Hepatocyte (in vitro differentiated cells): Measurements from ENCODE around the gene CHMP1B. TPM values are rescaled to one million over a fixed set of nuclear protein-coding genes. Genes with fewer than 3 reads are reported as not detected.

ENCODE experiments used
- DNase-seq: peaks from one replicate; pipeline ENCODE4 v3.0.0-alpha.2; 2016; ENCODE audit warnings: low spot score
- H2AFZ ChIP-seq: fragments of 200-600 bp; sonication (generic); 2 replicates; pipeline ENCODE4 v1.6.0; 2016; ENCODE audit warnings: antibody characterized with exemption, mild to moderate bottlenecking
- H3K27ac ChIP-seq: fragments of 200-600 bp; sonication (generic); 2 replicates; pipeline ENCODE4 v1.5.1; 2016; ENCODE audit warnings: mild to moderate bottlenecking
- H3K27me3 ChIP-seq: fragments of 200-600 bp; sonication (generic); 2 replicates; pipeline ENCODE4 v1.6.1; 2016
- H3K36me3 ChIP-seq: fragments of 200-600 bp; sonication (generic); replicated peaks from 2 replicates; pipeline ENCODE4 v1.5.1; 2016; ENCODE audit warnings: low read depth; ENCODE audit not compliant: insufficient read depth
- H3K4me1 ChIP-seq: fragments of 200-600 bp; sonication (generic); 2 replicates; pipeline ENCODE4 v1.5.1; 2016; ENCODE audit warnings: mild to moderate bottlenecking, moderate library complexity; ENCODE audit not compliant: insufficient read depth
- H3K4me2 ChIP-seq: fragments of 200-600 bp; sonication (generic); 2 replicates; pipeline ENCODE4 v1.6.0; 2016
- H3K4me3 ChIP-seq: fragments of 200-600 bp; sonication (generic); 2 replicates; pipeline ENCODE4 v1.5.1; 2016; ENCODE audit warnings: mild to moderate bottlenecking
- H3K79me2 ChIP-seq: fragments of 200-600 bp; sonication (generic); 2 replicates; pipeline ENCODE4 v1.6.0; 2017; ENCODE audit warnings: mild to moderate bottlenecking
- H3K9me2 ChIP-seq: fragments of 200-600 bp; sonication (generic); replicated peaks from 2 replicates; pipeline ENCODE4 v1.6.0; 2017; ENCODE audit warnings: mild to moderate bottlenecking; ENCODE audit not compliant: insufficient read depth
- H3K9me3 ChIP-seq: fragments of 200-600 bp; sonication (generic); 2 replicates; pipeline ENCODE4 v1.5.1; 2016; ENCODE audit warnings: low read depth, mild to moderate bottlenecking
- H4K20me1 ChIP-seq: fragments of 200-600 bp; sonication (generic); 2 replicates; pipeline ENCODE4 v1.6.0; 2016; ENCODE audit warnings: mild to moderate bottlenecking; ENCODE audit not compliant: insufficient read depth, poor library complexity, severe bottlenecking
- CTCF ChIP-seq: fragments of 200-600 bp; sonication (generic); IDR thresholded peaks from 2 replicates; pipeline ENCODE4 v1.5.1; 2016; ENCODE audit warnings: antibody characterized with exemption, mild to moderate bottlenecking; ENCODE audit not compliant: poor library complexity
- EZH2 ChIP-seq: fragments of 200-600 bp; sonication (generic); IDR thresholded peaks from 2 replicates; pipeline ENCODE4 v1.6.1; 2016; ENCODE audit warnings: antibody characterized with exemption, mild to moderate bottlenecking, borderline replicate concordance
- EZH2phosphoT487 ChIP-seq: fragments of 200-600 bp; sonication (generic); IDR thresholded peaks from one replicate; pipeline ENCODE4 v1.6.1; 2018; ENCODE audit warnings: antibody characterized with exemption, mild to moderate bottlenecking, low read depth, moderate library complexity; ENCODE audit not compliant: unreplicated experiment, severe bottlenecking
- WGBS: methylation state at CpG from one replicate; pipeline ENCODE4 v1.1.6; 2016; ENCODE audit warnings: low lambda C conversion rate; ENCODE audit errors: missing lambda C conversion rate; 5-methylcytosine and 5-hydroxymethylcytosine counted together
- polyA plus RNA-seq: library from polyadenylated mRNA; unstranded; fragments of >200 nt; fragmentation: Nextera tagmentation; extraction: Ambion mirVana; gene quantifications from 2 replicates; pipeline ENCODE4 v1.2.1, GENCODE V29; 2016
- total RNA-seq: library from RNA; depleted of rRNA; stranded (reverse); fragments of >200 nt; gene quantifications from 2 replicates; pipeline ENCODE4 v1.2.3, GENCODE V29; 2014

The CHMP1B gene
- total and polyA plus RNA-seq, 2 experiments from 2014 or later: 70.1 to 85.3 TPM

DNA sequence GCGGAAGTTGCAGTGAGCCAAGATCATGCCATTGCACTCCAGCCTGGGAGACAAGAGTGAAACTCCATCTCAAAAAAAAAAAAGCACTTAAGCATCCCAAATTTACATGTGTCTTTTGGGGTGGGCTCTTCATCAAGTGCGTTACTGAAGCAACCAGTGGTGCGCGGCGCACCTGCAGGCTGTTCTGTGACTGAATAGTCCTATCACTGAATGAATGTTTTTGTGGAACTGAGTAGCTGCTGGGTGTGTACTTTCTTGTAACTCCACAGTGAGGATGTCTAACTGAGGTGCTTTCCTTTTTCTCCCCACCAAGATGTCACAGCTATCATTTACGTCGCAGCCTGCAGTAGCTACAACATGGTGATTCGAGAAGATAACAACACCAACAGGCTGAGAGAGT, 17.0 kb downstream of the CHMP1B start:
- Histone ChIP-seq H4K20me1 (no peaks in the 10 kb centered on the region), H3K4me3 (no peak overlapping the region), H3K27me3 (no peaks in the 10 kb centered on the region), H3K9me3 (no peaks in the 10 kb centered on the region), H3K4me2 (no peak overlapping the region), H3K36me3 (no peaks in the 10 kb centered on the region), H3K9me2 (no peaks in the 10 kb centered on the region), H3K4me1 (no peaks in the 10 kb centered on the region), H3K79me2 (no peaks in the 10 kb centered on the region), H3K27ac (no peak overlapping the region), H2AFZ (no peak overlapping the region)
- no peak for DNase-seq
- TF ChIP-seq EZH2phosphoT487 (no peak), CTCF (no peak), EZH2 (no peak)
- 97% methylated on average over 8 of the region's 8 CpGs for WGBS

GRCh38 chr18:11871501-11871900, 20.3 kb downstream of the CHMP1B start:
- Histone ChIP-seq H3K79me2 (no peaks in the 10 kb centered on the region), H3K4me1 (no peaks in the 10 kb centered on the region), H4K20me1 (no peaks in the 10 kb centered on the region), H3K36me3 (no peaks in the 10 kb centered on the region), H2AFZ (no peak overlapping the region), H3K9me2 (no peaks in the 10 kb centered on the region), H3K27ac (no peak overlapping the region), H3K9me3 (no peaks in the 10 kb centered on the region), H3K4me3 (no peak overlapping the region), H3K4me2 (no peak overlapping the region), H3K27me3 (no peaks in the 10 kb centered on the region)
- DNase-seq: no peak
- 85% methylated on average over 5 of the region's 5 CpGs for WGBS
- TF ChIP-seq EZH2 (no peak), EZH2phosphoT487 (no peak), CTCF (no peak)

DNA sequence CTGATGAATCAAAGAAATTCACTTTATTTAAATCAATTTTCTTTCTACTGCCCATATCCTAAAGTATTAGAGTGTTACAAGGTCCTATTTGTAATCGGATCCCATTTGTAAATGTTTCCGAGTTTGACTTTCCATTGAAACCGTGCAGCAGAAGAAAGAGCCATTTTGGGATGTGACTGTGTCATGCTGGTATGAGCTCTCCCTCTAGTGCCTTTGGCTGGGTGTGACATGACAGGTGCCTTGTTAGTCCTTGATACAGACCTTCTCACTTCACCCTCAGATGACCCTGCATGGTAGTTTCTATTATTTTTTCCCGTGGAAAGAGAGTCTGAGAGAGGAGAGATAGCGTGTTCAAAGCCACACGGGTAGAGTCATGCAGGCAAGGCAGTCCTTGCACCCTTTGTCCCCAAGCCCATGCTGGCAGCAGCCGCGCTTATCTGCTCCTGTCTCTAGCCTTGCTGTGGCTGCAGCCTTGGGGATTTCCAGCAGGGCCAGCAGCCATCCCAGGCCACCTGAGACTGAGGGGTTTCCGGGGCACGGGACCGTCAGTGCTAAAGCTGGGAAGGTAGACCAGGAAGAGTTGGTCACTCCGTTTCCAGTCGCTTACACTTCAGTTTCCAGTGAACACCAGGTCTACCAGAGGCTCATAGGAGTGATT, 21.4 kb downstream of the CHMP1B start:
- Histone ChIP-seq H3K9me2 (no peaks in the 10 kb centered on the region), H3K79me2 (no peaks in the 10 kb centered on the region), H3K4me3 (no peak overlapping the region), H2AFZ (no peak overlapping the region), H3K27ac (no peak overlapping the region), H3K4me2 (no peak overlapping the region), H3K36me3 (no peaks in the 10 kb centered on the region), H3K4me1 (no peaks in the 10 kb centered on the region), H4K20me1 (no peaks in the 10 kb centered on the region), H3K27me3 (no peaks in the 10 kb centered on the region), H3K9me3 (no peaks in the 10 kb centered on the region)
- DNase-seq: peak; percentile 56
- no peak for TF ChIP-seq EZH2phosphoT487
- TF ChIP-seq EZH2: no peak
- peak; percentile 45 for TF ChIP-seq CTCF
- WGBS: 77% methylated on average over 13 of the region's 13 CpGs
